ENCODE data around the gene SYNGR3.
A peak's percentile ranks its signal among the peaks of the same experiment; 100 is the strongest.
"Not testable (repeated sequence)": the region's sequence is repeated elsewhere in the genome, so short reads cannot be mapped to it uniquely, and the experiment has no call there.

The SYNGR3 gene

GRCh38 chr16:2009164-2009711, 19.5 kb downstream of the SYNGR3 start:
- no peak for DNase-seq

GRCh38 chr16:2009791-2010510, 20.2 kb downstream of the SYNGR3 start, which contains the start of gene ZNF598:
Gene ZNF598 (minus strand): TSS chr16:2009821.
- DNase-seq = peak; percentile 62

DNA sequence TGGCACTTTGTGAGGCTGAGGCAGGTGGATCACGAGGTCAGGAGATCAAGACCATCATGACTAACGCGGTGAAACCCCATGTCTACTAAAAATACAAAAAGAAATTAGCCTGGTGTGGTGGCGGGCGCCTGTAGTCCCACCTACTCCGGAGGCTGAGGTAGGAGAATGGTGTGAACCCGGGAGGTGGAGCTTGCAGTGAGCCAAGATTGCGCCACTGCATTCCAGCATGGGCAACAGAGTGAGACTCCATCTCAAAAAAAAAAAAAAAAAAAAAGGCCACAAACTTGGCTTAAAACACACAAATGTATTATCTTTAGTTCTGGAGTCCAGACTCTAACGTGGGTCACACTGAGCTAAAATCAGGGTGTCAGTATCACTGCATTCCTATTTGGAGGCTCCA, 22.0 kb downstream of the SYNGR3 start:
- DNase-seq = not testable (repeated sequence)

- no peak for DNase-seq
Measured at GRCh38 chr16:2013527-2013926, 23.8 kb downstream of the SYNGR3 start.

DNA sequence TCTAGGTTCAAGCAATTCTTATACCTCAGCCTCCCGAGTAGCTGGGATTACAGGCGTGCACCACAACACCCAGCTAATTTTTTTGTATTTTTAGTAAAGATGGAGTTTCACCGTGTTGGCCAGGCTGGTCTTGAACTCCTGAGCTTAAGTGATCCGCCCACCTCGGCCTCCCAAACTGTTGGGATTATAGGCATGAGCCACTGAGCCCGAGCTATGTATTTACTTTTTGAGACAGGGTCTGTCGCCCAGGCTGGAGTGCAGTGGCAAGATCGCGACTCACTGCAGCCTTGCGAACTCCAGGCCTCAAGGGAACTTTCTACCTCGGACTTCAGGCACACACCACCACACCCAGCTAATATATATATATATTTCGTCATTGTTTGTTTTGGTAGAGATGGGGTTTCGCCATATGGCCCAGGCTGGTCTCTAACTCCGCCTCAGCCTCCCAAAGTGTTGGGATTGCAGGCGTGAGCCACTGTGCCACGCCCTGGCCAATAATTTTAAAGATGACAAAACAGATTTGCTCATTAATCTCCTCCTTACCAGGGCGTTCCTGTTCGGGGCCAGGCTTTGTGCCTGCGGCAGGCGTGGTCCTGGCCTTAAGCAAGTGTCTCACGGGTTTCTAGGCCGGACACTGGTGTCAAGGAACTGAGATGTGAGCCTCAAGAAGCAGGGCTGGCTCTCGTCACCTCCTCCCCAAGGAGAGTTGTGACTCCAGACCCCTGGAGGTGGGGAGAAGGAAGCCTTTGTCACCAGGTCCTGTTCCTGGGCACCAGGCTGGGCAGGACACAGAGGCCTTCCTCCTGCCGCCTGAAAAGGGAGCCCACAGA, 25.6 kb downstream of the SYNGR3 start:
- DNase-seq = no peak

GRCh38 chr16:2015947-2016208, 26.1 kb downstream of the SYNGR3 start:
- no peak for DNase-seq

DNA sequence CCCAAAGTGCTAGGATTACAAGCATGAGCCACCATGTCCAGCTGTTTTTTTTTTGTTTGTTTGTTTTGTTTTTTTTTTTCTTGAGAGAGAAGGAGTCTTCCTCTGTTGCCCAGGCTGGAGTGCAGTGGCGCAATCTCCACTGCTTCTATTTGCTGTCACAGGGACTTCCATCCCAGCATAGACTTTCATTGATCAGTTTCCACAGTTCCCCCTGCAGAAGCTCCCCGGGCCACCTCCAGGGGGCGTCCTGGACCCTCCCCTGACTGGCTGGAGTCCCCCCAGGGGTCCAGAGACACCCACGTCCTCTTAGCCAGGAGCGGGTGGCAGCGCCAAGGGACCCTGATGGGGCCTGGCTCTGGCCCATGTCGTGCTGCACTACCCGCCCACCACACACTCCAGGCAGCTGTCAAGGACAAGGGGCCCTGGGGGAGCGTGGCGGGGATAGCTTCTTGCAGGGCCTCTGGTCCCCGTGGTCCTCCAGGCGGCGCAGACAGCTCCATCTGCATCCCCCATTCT, 26.7 kb downstream of the SYNGR3 start:
- no peak for DNase-seq

GRCh38 chr16:2019518-2019920, 29.7 kb downstream of the SYNGR3 start, which contains the start of gene NPW:
Gene NPW (plus strand): TSS chr16:2019785.
- DNase-seq = no peak

- no peak for DNase-seq
Measured at GRCh38 chr16:2019921-2020831, 30.4 kb downstream of the SYNGR3 start.

DNA sequence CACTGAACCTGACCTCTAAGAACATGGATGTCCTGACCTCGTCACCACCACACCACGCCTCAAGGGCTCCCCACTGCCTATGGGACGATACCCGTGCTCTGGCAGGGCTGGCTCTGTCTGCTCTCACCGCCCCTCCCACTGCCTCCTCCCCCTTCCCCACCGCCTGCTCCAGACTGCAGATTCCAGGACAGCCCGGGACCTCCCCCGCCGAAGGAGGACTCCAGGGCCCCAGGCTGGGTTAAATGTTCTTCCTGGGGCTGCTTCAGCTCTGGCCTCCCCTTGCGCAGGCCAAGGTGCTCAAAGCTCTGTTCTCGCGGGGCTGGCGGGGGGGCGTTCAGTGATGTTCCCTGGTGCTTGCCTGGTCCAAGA, 32.9 kb downstream of the SYNGR3 start:
- DNase-seq = no peak

DNA sequence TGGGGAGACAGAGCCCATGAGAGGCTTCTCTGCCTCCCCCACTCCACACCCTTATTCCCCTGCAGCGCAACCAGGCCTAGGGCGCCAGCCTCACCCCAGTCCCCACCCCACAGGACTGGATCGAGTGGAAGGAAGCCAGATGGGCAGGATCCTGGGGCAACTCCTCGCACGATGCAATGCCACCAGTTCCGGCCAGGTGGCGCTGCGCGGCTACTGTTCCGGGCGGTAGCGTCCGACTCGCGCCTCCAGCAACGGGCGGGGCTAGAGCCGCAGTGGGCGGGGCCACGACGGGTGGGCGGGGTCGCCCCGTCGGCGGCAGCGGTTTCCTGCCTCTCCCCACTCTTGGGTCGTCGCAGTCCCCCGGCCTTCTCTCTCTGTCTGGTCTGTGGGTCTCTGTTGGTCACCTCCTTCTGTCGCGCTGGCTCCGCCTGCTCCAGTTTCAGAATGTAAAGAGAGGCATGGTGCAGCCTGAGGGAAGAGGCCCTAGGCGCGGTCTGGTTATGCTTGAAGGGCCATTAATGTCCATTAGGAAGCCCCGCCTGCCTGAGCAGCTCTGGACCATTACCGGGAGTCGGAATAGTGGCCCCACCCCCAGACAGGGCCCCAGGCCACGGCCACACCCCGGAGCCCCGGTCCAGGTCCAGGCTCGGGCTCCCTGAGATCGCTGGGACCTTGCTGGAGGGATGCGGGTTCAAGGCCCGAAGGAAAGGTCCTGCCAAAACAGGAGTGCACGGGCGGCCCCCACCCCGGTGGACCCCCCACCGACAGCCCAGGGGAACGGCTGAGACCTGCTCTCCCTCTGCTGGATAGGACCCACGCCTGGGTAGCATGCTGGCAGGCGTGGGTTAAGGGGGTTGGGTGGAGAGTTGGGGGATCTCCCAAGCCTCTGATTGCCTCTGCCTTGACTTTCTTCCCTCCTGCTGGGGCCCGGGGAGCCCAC, 33.6 kb downstream of the SYNGR3 start:
- peak; percentile 53 for DNase-seq

DNA sequence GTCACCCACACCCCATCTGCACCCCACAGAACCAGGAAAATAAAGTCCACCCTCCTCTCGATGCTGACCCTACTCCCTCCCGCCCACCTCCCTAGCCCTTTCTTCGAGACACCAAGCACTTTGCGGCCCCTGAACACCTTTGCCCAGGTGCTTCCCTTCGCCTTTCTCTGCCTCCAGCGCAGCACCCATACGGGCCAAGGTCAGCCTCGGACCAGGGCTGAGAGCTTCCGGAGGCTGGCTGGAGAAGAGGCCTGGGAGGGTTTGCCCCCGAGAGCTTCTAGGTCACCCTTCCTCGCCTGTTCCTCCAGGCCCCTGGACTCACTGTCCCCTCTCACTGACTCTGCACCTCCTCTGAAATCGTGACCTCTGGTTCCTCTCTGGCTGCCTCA, 34.3 kb downstream of the SYNGR3 start:
- no peak for DNase-seq

- DNase-seq = no peak
Measured at GRCh38 chr16:2025251-2025650, 35.5 kb downstream of the SYNGR3 start.

DNA sequence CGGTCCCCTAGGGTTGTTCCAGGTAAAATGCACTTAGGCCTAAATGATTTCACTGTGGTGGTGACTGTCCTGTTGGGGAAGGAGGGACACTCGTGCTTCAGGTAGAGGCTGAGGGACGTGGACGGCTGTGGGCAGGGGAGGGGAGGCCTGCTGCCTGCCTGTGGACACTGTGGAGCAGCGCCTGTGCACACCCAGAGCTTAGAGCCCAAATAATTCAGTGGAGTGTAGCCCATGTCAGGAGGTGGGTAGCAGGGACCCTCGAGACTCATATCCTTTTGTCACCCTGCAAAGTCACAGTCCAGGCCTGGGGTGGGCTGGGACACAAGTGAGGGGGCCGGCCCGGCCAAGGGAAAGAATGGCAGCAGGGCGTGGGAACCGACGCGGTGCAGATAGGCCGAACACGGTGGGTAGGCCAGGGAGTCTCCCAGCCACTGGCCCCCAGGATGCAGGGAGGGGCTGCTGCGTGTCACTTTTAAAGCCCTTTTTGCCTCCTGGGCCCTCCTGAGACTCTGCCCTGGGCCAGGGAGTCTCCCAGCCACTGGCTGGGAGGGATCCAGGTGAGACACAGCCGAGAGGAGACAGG, 36.2 kb downstream of the SYNGR3 start:
- DNase-seq = no peak

DNA sequence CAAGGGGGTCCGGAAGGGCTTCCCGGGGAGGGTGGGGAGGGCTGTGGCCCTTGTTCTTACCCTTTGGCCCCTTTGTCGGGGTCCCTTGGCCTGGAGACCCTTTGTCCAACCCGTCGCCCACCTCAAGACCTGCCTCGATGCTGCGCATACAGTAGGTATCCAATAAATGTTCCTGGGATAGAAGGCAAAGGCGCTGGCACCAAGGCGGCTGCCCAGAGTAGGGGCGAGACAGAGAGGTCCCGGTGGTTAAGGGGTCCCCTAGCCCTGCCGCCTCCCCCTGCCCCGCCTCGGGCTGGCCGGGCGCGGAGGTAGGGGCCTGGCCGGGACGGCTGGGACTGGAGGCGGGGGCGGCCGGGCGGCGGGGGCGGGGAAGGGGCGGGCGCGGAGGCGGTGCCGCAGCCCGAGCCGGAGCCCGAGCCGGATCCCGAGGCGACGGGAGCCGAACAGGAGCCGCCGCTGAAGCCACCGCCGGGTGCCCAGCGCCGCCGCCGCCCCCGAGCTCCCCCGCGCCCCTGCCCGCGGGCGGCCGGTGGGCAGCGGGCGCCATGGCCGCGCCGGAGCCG, 36.8 kb downstream of the SYNGR3 start, which contains the start of gene NHERF2:
TSS of gene NHERF2 (plus strand) at position 442 of the 563 bp plus-strand sequence. CDS start at position 546, 104 bp downstream.
- DNase-seq = no peak

- DNase-seq = no peak
Measured at GRCh38 chr16:2027024-2028010, 37.5 kb downstream of the SYNGR3 start.

- DNase-seq = no peak
Measured at GRCh38 chr16:2028146-2028545, 38.4 kb downstream of the SYNGR3 start.

DNA sequence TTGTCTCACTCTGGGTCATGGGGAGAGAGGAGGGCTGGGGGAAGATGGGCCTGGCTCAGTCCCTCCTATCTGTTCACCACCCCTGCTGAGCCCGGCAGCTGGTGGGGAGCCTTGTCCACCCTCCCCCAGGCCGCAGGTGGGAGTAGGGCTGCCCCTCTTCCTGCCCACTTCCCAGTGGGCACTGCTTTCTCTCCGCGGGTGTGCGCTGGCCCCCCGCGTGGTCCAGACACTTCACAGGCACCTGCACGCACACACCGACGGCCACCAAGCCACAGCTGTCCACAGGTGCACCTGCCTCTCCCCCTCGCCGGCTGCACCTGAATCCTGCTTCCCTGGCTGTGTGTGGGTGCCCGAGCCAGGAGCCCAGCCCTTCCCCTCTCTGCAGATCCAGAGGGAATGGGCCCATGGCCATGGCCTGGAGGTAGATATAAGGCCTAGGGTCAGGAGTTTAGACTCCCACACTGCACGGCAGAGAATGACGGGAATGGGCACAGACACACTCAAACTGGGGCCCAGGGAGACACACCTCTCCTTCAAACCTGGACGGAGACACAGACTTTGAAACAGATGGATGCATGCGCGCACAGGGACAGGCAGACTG, 39.0 kb downstream of the SYNGR3 start:
- no peak for DNase-seq

GRCh38 chr16:2029350-2029749, 39.6 kb downstream of the SYNGR3 start:
- DNase-seq = no peak
